Breast epithelium (tissue), 3 donors: ENCODE data around the gene EIF2S2.

Experiments
- POLR2A ChIP-seq: fragments of 450-650 bp; IDR thresholded peaks from one replicate; pipeline ENCODE4 v1.6.1; 2016; ENCODE audit warnings: antibody characterized with exemption, mild to moderate bottlenecking, moderate library complexity
- TF ChIP-seq, protein P1 (sequence below), 3 donors: fragments of 450-650 bp; IDR thresholded peaks; one replicate each; pipeline ENCODE4 v1.5.1; 2016 to 2017; ENCODE audit warnings: antibody characterized with exemption in 3 of 3, mild to moderate bottlenecking in 3 of 3, moderate library complexity in 3 of 3

DNA sequence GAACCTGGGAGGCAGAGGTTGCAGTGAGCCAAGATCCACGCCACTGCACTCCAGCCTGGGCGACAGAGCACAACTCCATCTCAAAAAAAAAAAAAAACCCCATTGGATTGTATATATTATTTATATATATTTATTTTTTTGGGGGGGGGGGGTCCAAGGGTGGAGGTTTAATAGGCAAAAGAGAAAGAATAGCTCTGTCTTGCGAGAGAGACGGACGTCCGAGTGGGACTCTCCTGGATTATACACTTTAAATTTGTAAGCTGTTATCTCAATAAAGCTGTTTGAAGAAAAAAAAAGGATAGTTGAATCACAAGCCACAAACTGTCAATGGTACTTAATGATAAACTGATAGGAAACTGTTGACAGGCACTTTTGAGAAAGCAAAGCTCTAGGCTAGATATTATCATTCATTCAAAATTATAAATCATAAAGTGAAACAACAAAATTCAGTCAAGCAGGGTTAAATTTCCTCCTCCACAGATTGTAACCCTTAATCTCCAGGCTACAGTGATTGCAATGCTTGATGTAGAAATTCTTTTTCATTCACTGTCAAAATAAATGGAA, 20.3 kb downstream of the EIF2S2 start:
- TF ChIP-seq, protein P1, sequence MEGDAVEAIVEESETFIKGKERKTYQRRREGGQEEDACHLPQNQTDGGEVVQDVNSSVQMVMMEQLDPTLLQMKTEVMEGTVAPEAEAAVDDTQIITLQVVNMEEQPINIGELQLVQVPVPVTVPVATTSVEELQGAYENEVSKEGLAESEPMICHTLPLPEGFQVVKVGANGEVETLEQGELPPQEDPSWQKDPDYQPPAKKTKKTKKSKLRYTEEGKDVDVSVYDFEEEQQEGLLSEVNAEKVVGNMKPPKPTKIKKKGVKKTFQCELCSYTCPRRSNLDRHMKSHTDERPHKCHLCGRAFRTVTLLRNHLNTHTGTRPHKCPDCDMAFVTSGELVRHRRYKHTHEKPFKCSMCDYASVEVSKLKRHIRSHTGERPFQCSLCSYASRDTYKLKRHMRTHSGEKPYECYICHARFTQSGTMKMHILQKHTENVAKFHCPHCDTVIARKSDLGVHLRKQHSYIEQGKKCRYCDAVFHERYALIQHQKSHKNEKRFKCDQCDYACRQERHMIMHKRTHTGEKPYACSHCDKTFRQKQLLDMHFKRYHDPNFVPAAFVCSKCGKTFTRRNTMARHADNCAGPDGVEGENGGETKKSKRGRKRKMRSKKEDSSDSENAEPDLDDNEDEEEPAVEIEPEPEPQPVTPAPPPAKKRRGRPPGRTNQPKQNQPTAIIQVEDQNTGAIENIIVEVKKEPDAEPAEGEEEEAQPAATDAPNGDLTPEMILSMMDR (IDR thresholded peaks at IDR 0.05), result no peak
- TF ChIP-seq POLR2A, result no peak
